NCI-H2029 (cell line): ENCODE measurements around the gene MUSK.
"Not testable (repeated sequence)": the region's sequence is repeated elsewhere in the genome, so short reads cannot be mapped to it uniquely, and the experiment has no call there.

Experiments used
- DNase-seq: peaks from one replicate; lab custom pipeline; 2025; lab: John Stamatoyannopoulos, UW

Gene MUSK

DNA sequence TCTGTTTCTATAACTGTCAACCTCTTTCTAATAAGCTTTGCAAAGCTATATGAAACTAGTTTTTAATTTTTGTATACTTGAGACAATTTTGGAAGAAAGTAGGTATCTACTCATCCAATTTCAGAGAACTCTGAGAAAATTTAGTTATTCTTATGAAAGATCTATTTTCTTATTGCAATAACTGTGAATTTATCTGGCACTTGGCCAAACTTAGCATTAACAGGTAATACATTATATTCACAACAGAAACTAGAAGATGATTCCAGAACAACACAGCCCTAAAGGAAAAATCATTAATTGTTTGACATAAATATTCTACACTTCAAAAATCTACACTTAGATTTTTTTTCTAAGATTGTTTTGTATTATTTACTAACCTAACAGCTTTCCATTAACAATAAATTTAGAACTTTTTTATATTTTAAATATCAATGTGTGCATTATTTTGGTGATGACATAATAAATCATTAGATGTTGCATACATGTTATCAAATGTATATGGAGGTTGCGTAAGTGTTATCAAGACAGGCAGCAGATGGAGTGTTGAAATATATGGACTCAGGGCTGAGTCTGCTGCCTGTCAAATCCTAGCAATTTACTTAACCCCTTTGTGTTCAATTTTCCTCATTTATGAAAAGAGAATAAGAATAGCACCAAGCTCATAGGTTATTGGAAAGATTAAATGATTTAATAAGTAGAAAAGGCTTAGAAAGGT lies 141.8 kb downstream of the MUSK start:
- DNase-seq, result no peak

DNA sequence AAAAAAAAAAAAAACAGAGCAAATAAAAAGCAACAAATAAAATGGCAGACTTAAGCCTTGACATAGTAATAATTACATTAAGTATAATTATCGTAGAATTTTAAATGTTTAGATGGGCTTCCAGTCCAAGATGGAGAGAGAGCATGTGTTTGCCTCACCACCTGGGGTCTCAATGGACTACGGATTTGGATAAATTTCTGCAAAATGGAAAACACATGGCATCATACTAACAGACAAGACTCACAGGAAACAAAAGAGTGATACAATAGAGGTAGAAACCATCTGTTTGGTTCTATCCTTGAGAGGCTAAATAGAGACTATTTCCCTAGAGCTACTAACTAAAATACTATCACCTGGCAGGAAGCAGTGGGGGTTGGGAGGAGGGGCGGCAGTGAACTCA lies 144.3 kb downstream of the MUSK start:
- no peak for DNase-seq

DNA sequence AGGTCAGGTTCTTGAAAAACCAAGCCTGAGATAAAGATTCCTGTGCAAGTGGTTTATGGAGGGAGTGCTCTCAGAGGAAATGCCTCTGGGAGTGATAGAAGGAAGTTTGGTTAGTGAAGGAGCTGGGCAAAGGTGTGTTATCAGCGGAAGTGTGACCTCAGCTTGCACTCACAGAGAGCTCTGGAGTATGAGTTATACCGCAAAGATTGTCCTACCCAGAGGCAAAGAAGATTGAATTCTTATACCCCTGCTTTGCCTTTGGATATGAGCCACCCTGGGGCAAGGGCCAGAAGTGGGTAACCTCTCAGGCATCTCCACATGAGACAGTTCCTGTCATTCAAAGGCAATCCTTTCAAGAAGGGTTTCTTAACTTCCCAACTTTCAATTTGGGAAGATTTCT lies 145.6 kb downstream of the MUSK start:
- no peak for DNase-seq

DNA sequence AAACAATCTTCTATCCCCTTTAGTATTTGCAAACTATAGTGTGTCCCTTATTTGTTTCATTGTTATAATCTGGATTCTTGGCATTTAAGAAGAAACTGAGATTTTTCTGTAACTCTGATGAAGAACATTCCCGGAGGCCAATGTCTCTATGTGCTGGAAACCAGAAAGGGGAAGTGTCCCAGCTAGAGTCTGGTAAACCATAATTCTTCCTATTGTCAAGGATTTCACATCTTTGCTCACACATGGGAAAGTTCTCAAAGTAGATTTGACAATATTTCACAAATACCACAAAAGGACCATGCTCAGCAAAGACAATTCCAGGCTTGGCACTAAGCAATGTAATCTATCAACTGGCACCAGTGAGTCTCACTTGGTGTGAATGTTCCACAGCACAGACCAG lies 146.8 kb downstream of the MUSK start:
- no peak for DNase-seq

DNA sequence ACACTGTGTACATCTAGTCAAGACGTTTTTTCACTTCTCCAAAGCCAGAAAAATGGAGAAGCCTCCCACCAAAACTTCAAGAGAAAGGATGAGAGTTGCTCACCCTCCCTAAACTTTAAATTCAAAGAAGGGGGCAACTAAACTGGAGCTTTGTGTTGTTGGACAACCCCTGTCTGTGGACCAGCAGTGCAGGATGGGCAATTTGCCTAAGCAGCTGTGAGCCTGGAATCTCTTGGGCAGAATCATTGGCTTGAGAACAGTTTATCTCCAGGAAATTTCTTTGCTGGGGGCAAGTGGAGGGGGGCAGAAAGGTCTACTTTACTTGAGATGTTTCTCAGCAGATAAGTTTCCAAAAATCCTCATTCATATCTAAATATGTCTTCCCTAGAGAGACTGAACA lies 151.8 kb downstream of the MUSK start:
- DNase-seq, result no peak

DNA sequence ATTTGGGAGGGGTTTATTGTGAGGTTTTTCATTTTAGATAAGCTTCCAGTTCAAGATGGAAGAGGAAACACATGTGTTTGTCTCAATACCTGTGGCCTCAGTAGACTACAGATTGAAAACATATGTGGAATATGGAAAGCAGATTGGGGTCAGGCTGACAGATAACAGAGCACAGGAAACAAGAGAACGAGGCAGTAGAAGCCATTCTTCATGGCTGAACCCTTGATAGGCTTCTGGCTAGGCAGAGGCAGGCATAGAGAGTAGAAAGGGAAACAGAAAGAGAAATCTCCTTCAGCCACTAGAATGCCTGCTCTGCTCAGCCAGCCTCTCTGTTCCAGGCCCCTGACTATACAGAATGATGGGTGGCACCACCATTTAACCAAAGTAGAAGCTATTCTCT lies 152.5 kb downstream of the MUSK start:
- DNase-seq, result no peak

DNA sequence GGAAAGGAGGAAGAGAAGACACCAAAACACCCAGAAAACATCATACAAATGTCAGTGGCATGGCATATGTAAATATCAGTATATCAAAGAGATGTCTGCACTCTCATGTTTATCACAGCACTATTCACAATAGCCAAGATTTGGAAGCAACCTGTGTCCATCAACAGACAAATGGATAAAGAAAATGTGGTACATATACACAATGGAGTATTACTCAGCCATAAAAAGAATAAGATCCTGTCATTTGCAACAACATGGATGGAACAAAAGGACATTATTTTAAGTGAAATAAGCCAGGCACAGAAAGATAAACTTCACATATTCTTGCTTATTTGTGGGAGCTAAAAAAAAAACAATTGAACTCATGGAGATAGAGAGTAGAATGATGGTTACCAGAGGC lies 156.5 kb downstream of the MUSK start:
- not testable (repeated sequence) for DNase-seq

DNA sequence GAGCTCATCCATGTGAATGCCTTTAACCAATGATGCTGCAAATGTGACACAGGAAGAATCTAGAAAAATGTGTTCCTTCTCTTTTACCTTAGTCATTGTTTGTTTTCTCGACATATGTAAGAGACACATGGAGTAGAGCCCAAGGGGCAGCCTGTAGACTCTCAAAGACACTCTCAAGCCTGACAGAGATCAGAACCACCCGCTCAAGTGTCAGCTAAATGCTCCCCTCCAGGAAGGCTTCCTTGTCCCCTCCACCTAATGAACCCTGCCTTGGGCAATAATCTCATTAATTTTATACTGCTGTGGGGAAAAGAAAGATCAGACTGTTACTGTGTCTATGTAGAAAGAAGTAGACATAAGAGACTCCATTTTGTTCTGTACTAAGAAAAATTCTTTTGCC lies 157.4 kb downstream of the MUSK start:
- no peak for DNase-seq

DNA sequence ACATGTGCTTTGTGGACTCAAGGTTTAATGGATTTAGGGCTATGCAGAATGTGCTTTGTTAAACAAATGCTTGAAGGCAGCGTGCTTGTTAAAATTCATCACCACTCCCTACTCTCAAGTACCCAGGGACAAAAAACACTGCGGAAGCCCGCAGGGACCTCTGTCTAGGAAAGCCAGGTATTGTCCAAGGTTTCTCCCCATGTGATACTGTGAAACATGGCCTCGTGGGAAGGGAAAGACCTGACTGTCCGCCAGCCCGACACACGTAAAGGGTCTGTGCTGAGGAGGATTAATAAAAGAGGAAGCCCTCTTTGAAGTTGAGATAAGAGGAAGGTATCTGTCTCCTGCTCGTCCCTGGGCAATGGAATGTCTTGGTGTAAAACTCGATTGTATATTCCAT lies 157.8 kb downstream of the MUSK start:
- DNase-seq, result not testable (repeated sequence)

DNA sequence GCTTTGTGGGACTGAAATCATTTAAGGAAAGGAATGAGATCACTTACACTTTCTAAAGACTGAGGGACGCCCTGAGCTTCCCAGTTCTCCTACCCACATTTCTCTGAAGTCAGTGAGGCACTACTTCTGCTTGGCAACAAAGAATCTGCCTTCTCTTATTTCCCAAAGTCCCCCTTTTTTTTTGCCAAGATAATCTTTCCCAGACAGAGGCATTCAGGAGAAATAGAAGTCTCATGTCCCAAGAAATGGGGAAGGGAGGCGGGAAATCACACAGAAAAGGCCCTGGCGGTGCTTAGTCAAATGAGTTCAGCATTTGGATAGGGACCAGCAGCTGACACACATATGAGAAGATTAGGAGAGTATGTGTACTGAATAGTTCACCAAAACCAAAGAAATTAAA lies 159.7 kb downstream of the MUSK start:
- no peak for DNase-seq

DNA sequence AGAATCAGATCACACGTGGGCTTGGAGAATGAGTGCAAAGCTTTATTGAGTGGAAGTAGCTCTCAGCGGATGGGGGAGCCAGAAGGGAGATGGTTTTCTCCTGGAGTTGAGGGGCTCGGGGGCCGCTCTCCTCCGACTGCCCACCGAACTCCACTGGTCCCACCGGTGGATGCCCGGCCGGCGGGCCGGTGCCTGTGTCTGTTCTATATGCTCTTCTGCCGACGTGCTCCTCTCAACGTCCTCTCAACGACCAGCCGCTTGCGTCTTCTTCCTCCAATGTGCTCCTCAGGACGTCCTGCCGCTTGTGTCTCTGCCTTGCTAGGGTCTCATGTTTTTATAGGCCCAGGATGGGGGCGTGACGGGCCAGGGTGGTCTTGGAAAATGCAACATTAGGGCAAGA lies 161.9 kb downstream of the MUSK start:
- DNase-seq, result no peak

DNA sequence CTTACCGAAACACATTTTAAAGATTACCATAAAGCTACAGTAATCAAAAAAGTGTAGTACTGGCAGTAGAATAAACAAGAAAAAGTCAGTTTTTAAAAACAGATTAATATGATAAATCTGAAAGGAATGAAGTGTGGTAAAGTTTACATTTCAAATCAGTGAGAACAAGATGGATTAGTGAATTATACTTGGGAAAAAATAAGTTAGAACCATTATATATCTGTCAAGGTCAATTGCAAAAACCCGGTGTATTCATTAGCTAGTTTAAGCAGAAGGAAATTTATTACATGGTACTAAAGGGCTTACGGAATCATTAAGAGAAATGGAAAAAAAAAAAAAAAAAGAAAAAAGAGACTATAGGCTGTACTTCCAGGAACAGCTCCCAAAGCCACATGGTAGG lies 164.3 kb downstream of the MUSK start:
- no peak for DNase-seq

DNA sequence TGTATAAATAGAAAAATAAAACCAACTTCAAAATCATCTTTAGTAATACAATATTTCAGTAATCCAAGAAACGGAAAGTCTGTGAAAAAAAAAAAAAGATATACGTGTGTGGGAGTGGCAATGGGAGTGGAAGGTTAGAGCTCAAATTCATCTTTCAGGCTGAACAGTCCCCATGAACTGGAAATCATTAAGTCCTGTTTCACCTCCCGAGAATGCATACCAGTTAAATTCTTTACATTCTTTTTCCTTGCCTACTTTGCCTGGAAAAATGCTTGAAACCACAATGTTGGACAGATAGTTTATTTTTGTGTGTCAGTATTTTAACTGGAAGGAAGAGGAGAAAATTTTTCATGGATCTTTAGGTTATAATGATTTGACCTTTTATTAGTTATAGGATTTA lies 166.8 kb downstream of the MUSK start:
- no peak for DNase-seq

DNA sequence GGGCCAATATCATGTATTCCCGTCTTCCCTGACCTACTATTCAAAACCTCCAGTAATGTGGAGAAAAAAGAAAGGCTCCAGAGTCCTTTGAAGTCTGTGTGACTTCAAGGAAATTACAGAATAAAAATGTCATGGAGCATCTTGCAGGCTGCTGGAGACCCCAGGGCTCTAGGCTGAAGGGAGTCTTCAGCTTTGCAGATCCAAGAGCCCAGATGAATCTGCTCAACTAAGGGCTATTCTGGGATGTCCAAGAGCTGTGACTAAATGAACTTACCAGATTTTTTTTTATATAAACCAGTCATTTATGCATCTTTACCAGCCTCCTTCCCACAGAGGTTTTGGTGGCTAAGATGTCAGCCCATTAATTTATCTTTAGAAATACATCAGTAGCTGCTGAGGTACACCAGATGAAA lies 167.3 kb downstream of the MUSK start:
- no peak for DNase-seq

DNA sequence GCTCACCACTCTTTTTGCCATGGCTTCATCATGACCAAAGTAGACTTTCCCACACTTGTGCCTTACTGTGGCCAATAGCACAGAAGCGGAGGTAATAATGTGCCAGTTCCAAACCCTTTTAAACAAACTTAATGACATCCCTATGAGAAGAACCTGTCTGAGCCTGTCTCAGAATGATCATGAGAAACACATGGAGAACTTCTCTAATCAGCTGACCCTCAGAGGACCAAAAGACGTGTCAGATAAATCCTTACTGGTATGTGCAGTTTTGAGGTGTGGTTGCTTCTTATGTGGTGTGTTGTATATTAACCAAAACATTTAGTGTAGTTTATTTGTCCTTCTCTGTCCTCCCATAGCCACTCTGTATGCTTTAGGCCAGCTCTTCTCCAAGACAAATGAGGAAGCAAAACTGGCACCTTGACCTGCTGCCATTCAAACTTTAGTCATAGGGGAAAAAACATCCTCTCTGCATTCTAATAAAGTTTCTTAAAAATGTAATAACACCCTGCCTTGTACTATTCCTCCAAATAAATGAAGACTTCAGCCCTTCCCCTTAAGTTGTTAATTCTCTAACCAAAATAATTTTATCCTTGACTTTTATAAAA lies 168.9 kb downstream of the MUSK start:
- DNase-seq, result no peak

DNA sequence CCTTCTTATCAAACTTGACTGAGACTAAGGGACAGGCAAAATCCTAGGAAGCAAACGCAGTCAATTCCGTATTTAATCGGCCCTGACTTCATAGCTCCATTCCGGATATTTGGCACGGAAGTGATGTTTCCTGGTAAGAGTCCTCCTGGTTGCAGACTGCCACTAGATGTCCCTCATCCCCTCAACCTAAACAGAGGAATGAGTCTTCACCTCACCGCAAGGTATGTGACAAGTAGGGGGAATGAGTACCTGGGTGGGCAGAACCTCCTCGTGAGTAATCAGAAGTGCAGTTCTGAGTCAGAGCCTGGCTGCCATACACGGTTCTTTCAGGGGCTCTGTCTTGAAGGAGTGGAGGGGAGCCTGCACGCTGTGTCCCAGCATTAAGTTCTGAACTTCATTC lies 173.6 kb downstream of the MUSK start:
- no peak for DNase-seq

DNA sequence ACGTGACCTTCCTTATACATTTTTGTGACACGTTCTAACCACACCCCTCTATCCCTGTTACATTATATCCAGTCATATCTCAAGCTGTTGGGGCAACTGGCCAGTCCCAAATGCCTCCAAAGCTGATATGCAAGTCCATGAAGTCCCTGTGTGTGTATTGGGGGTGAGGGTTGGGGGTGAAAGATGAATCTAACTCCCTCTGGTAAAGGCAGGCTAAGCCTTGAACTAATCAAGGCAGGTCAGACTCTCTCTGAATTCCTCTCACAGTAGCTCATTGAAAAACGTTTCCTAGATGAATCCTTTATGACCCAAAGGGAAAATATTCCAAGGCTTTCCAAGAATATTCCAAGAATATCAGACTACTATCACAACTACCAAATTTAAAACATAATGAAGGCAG lies 174.4 kb downstream of the MUSK start:
- DNase-seq, result no peak

DNA sequence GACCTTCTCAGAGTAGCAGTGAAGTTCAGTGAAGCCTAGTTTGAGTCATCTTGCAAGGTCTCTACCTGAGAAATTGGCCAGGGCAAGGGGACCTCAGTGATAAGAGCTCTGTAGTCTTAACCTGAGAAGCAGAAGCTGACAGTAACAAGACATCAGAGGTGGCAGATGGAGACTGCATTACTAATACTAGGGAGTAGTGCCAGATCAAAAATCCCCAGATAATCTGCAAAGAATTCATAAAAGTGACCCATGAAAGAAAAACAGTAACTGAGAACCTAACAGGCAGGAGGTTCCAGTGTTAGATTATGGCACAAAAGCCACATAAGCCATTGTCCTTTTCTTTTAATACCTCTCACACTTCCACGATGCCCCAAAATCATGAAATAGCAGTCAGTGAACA lies 175.5 kb downstream of the MUSK start:
- no peak for DNase-seq

DNA sequence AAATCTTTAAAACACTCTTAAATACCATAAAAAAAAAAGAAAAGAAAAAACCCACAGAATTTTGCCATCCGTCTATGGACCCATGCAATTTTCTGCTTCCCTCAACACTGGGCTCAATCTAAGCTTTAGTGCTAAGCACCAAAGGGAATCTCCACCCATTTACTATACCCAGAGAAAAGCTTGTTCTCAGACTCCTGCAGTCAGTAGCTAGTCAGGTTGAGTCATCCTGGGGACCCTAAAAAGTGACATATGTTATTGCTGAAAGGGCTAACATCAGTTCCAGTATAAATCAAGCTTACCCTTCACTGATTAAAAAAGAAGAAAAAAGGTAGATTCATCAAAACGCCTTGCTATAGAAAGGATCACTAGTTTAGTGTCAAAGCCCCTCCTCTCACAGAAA lies 177.6 kb downstream of the MUSK start:
- DNase-seq, result no peak

DNA sequence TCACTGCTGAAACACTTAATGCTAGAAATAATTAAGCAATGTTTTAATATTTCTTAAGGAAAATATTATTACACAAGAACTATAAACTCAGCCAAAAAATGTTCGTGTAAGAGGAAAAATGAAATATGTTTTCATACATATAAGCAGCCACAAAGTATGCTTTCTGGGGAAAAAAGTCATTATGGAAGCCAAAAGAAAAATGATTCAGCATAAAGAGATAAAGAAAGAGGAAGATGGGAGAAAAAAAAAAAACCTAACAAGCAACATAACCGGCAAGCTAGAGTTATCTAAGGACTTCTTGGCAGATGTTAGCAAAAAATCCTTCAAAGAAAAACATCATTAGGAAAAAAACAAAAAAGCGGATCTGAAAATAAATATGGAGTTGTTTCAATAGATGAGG lies 179.1 kb downstream of the MUSK start:
- no peak for DNase-seq

DNA sequence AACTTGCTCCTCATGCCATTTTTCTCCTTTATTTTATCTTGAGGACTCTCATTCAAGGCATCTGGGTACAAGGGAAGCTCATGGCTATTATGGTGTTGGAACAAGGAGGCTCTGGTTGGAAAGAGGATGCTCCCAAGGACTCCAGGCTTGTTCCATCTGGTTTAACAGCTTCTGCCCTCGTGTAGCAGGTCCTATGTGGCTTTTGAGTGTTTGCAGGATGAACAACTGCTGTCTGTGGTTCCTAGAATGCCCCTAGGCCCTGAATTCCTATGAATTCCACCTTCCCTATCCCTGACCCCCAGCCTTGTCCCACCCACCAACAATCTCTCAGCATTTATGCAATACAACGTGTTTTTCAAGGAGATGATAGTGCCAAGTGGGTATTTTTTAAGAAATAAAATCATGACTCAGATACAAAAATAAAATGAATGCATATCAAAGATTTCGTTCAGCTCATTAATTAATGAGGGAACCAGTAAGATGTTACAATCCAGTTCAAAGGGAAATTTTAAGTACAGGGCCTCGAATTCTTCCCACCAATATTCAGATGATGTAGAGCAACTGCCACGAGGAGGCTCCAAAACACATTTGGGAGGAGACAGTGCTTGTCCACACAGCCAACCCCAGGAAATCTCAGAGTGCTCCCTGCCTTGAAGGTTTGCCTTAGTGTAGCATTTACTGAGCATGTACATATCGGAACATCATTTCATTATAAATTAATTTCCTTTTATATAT lies 182.0 kb downstream of the MUSK start:
- no peak for DNase-seq
